GM23248 (cell line): ENCODE results near the gene CCDC171.

Experiments
- EZH2 ChIP-seq: fragments of 200-600 bp; sonication (generic); IDR thresholded peaks from 2 replicates; pipeline ENCODE4 v1.6.1; 2018; ENCODE audit warnings: antibody characterized with exemption, mild to moderate bottlenecking; ENCODE audit not compliant: insufficient read depth, poor library complexity, severe bottlenecking
- EZH2phosphoT487 ChIP-seq: fragments of 200-600 bp; sonication (generic); IDR thresholded peaks from 2 replicates; pipeline ENCODE4 v1.6.1; 2018; ENCODE audit warnings: antibody characterized with exemption, moderate library complexity, mild to moderate bottlenecking, low read depth; ENCODE audit not compliant: insufficient read depth

- no peak for TF ChIP-seq EZH2phosphoT487
- TF ChIP-seq EZH2: no peak
These were observed 374.3 kb downstream of the CCDC171 start for GRCh38 chr9:15927161-15927560.
